Right ventricle myocardium superior (tissue), 1 donor: ENCODE measurements around the gene CEP85L. TPM values are rescaled to one million over a fixed set of nuclear protein-coding genes. Genes with fewer than 3 reads are reported as not detected.

Source experiments
- ATAC-seq: fragments of 200-7000 bp; cut with Tn5 transposase; one replicate; pipeline ENCODE4 v1.9.1; 2020; ENCODE audit warnings: mild to moderate bottlenecking; ENCODE audit not compliant: poor library complexity
- DNase-seq: peaks from one replicate; pipeline ENCODE4 v3.0.0-alpha.2; 2020
- intact Hi-C: fragments of 100-400 bp; cut with DNase I; formaldehyde crosslinking; loops from one replicate; pipeline ENCODE4 v1.11.2; 2022
- long read RNA-seq: library from polyadenylated mRNA; unstranded; transcript quantifications from one replicate; pipeline ENCODE4 v2.0.0, GENCODE V29; 2021
- total RNA-seq: library from RNA; stranded (reverse); fragmentation: NEBNext Ultra II Directional; extraction: Animal tissue kit (Norgen Biotek cat#: 25700); gene quantifications from one replicate; pipeline ENCODE4 v1.2.1, GENCODE V29; 2021
- donor health status: DM: no; HTN: yes; CAD: no; lungs with severe emphysema.

The CEP85L gene
- 17.6 TPM for total RNA-seq
- long read RNA-seq, full-length matches to known transcripts = 1 of 21 reads
- long read RNA-seq, partial matches to known transcripts = 4 of 21 reads
- long read RNA-seq, other reads (novel, unspliced or antisense) = 16 of 21 reads

GRCh38 chr6:118651282-118652050 lies at the start of gene CEP85L:
TSS of gene CEP85L (minus strand) at chr6:118651591. CDS start at chr6:118651269, 322 bp downstream.
- DNase-seq (peak; percentile 95), ATAC-seq (peak; percentile 98)
- intact Hi-C loops = no loop called here

GRCh38 chr6:118700531-118700930 lies 49.1 kb upstream of the CEP85L start:
- intact Hi-C loops = no loop called here
- no peak for ATAC-seq
- DNase-seq = no peak

GRCh38 chr6:118697554-118697953 lies 46.2 kb upstream of the CEP85L start:
- ATAC-seq (no peak), DNase-seq (no peak)
- intact Hi-C loops = no loop called here

- no peak for ATAC-seq
- DNase-seq = no peak
- intact Hi-C loops = no loop called here
Measured at GRCh38 chr6:118696271-118696670, 44.9 kb upstream of the CEP85L start.

GRCh38 chr6:118693562-118693961 lies 42.2 kb upstream of the CEP85L start:
- no peak for DNase-seq
- intact Hi-C loops = no loop called here
- ATAC-seq = no peak

- intact Hi-C loops = no loop called here
- ATAC-seq (no peak), DNase-seq (no peak)
Measured at GRCh38 chr6:118685823-118686449, 34.5 kb upstream of the CEP85L start.

- intact Hi-C loops = no loop called here
- no peak for DNase-seq
- ATAC-seq = no peak
Measured at GRCh38 chr6:118683881-118684872, 32.8 kb upstream of the CEP85L start.

GRCh38 chr6:118680452-118681095 lies 29.2 kb upstream of the CEP85L start:
- ATAC-seq (no peak), DNase-seq (no peak)
- intact Hi-C loops = no loop called here

GRCh38 chr6:118679327-118679901 lies 28.0 kb upstream of the CEP85L start:
- intact Hi-C loops = no loop called here
- ATAC-seq (no peak), DNase-seq (no peak)

GRCh38 chr6:118678866-118679265 lies 27.5 kb upstream of the CEP85L start:
- intact Hi-C loops = no loop called here
- no peak for ATAC-seq
- DNase-seq = no peak

- intact Hi-C loops = no loop called here
- ATAC-seq (no peak), DNase-seq (no peak)
Measured at GRCh38 chr6:118677193-118677592, 25.8 kb upstream of the CEP85L start.

GRCh38 chr6:118675225-118675624 lies 23.8 kb upstream of the CEP85L start:
- DNase-seq = no peak
- intact Hi-C loops = no loop called here
- no peak for ATAC-seq

GRCh38 chr6:118674772-118675171 lies 23.4 kb upstream of the CEP85L start:
- no peak for DNase-seq
- no peak for ATAC-seq
- intact Hi-C loops = no loop called here

- intact Hi-C loops = no loop called here
- ATAC-seq = no peak
- no peak for DNase-seq
Measured at GRCh38 chr6:118672678-118673077, 21.3 kb upstream of the CEP85L start.

GRCh38 chr6:118669561-118669960 lies 18.2 kb upstream of the CEP85L start:
- DNase-seq (no peak), ATAC-seq (no peak)
- intact Hi-C loops = loop anchor here (10.0 kb wide), 1 partner anchor 105 kb away; no protein-coding TSS in a partner anchor

- no peak for ATAC-seq
- intact Hi-C loops = loop anchor here (10.0 kb wide), 1 partner anchor 106 kb away; no protein-coding TSS in a partner anchor
- DNase-seq = no peak
Measured at GRCh38 chr6:118668761-118669385, 17.5 kb upstream of the CEP85L start.

GRCh38 chr6:118667988-118668387 lies 16.6 kb upstream of the CEP85L start:
- no peak for ATAC-seq
- intact Hi-C loops = loop anchor here (10.0 kb wide), 1 partner anchor 107 kb away; no protein-coding TSS in a partner anchor
- no peak for DNase-seq
